Memory B cell (primary cell): ENCODE results near the gene UBL4B.
A peak's percentile ranks its signal among the peaks of the same experiment; 100 is the strongest.

Experiments
- ATAC-seq: fragments of 150-1000 bp; cut with Tn5 transposase; 2 replicates; pipeline ENCODE4 v1.10.0; 2021; ENCODE audit warnings: low read depth, mild to moderate bottlenecking, moderate library complexity
- DNase-seq, 2 donors: peaks; one replicate each; pipeline ENCODE4 v3.0.0; 2022; ENCODE audit warnings: low spot score in 2 of 2
- H3K27ac Mint-ChIP-seq: one replicate; pipeline ENCODE4 v1.8.0; 2022; ENCODE audit warnings: mild to moderate bottlenecking, moderate library complexity, mixed read lengths
- H3K27me3 Mint-ChIP-seq: one replicate; pipeline ENCODE4 v1.8.0; 2022; ENCODE audit warnings: mixed read lengths
- H3K36me3 Mint-ChIP-seq: one replicate; pipeline ENCODE4 v1.8.0; 2022; ENCODE audit warnings: mild to moderate bottlenecking, mixed read lengths
- H3K4me1 Mint-ChIP-seq: one replicate; pipeline ENCODE4 v1.8.0; 2022; ENCODE audit warnings: mixed read lengths
- H3K4me3 Mint-ChIP-seq: one replicate; pipeline ENCODE4 v1.8.0; 2022; ENCODE audit warnings: mild to moderate bottlenecking, moderate library complexity, mixed read lengths
- H3K9me3 Mint-ChIP-seq: one replicate; pipeline ENCODE4 v1.8.0; 2022; ENCODE audit warnings: mixed read lengths

Gene UBL4B

GRCh38 chr1:110114784-110115183 is 2.5 kb downstream of the UBL4B start:
- no peaks in the 10 kb centered on the region for H3K36me3 Mint-ChIP-seq
- H3K9me3 Mint-ChIP-seq: no peaks in the 10 kb centered on the region
- H3K27ac Mint-ChIP-seq: no peak overlapping the region
- H3K27me3 Mint-ChIP-seq: peaks cover 23% of the 10 kb centered on the region
- no peak for ATAC-seq
- no peaks in the 10 kb centered on the region for H3K4me1 Mint-ChIP-seq
- no peak overlapping the region for H3K4me3 Mint-ChIP-seq
- DNase-seq: no peak

GRCh38 chr1:110118636-110119396 is 6.6 kb downstream of the UBL4B start:
- Mint-ChIP-seq H3K4me3 (no peak overlapping the region), H3K4me1 (peaks cover 3% of the 10 kb centered on the region), H3K36me3 (peaks cover 2% of the 10 kb centered on the region), H3K27me3 (peaks cover 18% of the 10 kb centered on the region), H3K27ac (no peak overlapping the region), H3K9me3 (peaks cover 9% of the 10 kb centered on the region)
- DNase-seq (no peak), ATAC-seq (no peak)

GRCh38 chr1:110119843-110120242 is 7.6 kb downstream of the UBL4B start:
- no peak for ATAC-seq
- no peak overlapping the region for H3K27ac Mint-ChIP-seq
- peaks cover 3% of the 10 kb centered on the region for H3K4me1 Mint-ChIP-seq
- H3K36me3 Mint-ChIP-seq: peaks cover 2% of the 10 kb centered on the region
- peaks cover 13% of the 10 kb centered on the region for H3K9me3 Mint-ChIP-seq
- no peak for DNase-seq
- no peak overlapping the region for H3K4me3 Mint-ChIP-seq
- peaks cover 15% of the 10 kb centered on the region for H3K27me3 Mint-ChIP-seq

GRCh38 chr1:110120960-110121561 is 8.8 kb downstream of the UBL4B start:
- Mint-ChIP-seq H3K9me3 (peaks cover 16% of the 10 kb centered on the region), H3K4me1 (peaks cover 3% of the 10 kb centered on the region), H3K27ac (peak overlapping the region; percentile 82)

GRCh38 chr1:110123224-110123623 is 11.0 kb downstream of the UBL4B start:
- ATAC-seq: no peak
- no peak for DNase-seq
- H3K27me3 Mint-ChIP-seq: peaks cover 14% of the 10 kb centered on the region

More at GRCh38 chr1:110120960-110121561, 8.8 kb downstream of the UBL4B start:
- ATAC-seq: no peak
- peaks cover 2% of the 10 kb centered on the region for H3K36me3 Mint-ChIP-seq
- H3K27me3 Mint-ChIP-seq: peaks cover 18% of the 10 kb centered on the region
- no peak overlapping the region for H3K4me3 Mint-ChIP-seq
- DNase-seq: no peak

GRCh38 chr1:110125810-110126209 is 13.6 kb downstream of the UBL4B start:
- peaks cover 3% of the 10 kb centered on the region for H3K36me3 Mint-ChIP-seq
- peaks cover 22% of the 10 kb centered on the region for H3K27me3 Mint-ChIP-seq
- ATAC-seq: no peak
- DNase-seq: no peak
- peaks cover 12% of the 10 kb centered on the region for H3K9me3 Mint-ChIP-seq
- H3K4me1 Mint-ChIP-seq: no peaks in the 10 kb centered on the region
- H3K27ac Mint-ChIP-seq: no peak overlapping the region
- no peak overlapping the region for H3K4me3 Mint-ChIP-seq

More at GRCh38 chr1:110123224-110123623, 11.0 kb downstream of the UBL4B start:
- H3K4me3 Mint-ChIP-seq: no peak overlapping the region
- peaks cover 5% of the 10 kb centered on the region for H3K36me3 Mint-ChIP-seq
- peaks cover 18% of the 10 kb centered on the region for H3K9me3 Mint-ChIP-seq
- H3K4me1 Mint-ChIP-seq: peaks cover 3% of the 10 kb centered on the region
- H3K27ac Mint-ChIP-seq: no peak overlapping the region

- Mint-ChIP-seq H3K36me3 (peaks cover 3% of the 10 kb centered on the region), H3K27me3 (peaks cover 30% of the 10 kb centered on the region), H3K4me3 (no peak overlapping the region), H3K4me1 (no peaks in the 10 kb centered on the region), H3K27ac (no peak overlapping the region), H3K9me3 (peaks cover 6% of the 10 kb centered on the region)
- no peak for DNase-seq
- ATAC-seq: peak; percentile 37
Measured at GRCh38 chr1:110130113-110130591, 17.9 kb downstream of the UBL4B start.

GRCh38 chr1:110130989-110131388 is 18.7 kb downstream of the UBL4B start:
- ATAC-seq: no peak
- Mint-ChIP-seq H3K27ac (no peak overlapping the region), H3K27me3 (peaks cover 29% of the 10 kb centered on the region), H3K4me3 (no peak overlapping the region), H3K9me3 (peaks cover 2% of the 10 kb centered on the region), H3K4me1 (peaks cover 2% of the 10 kb centered on the region), H3K36me3 (peaks cover 3% of the 10 kb centered on the region)
- DNase-seq: no peak

GRCh38 chr1:110132682-110133081 is 20.4 kb downstream of the UBL4B start:
- no peak overlapping the region for H3K4me3 Mint-ChIP-seq
- H3K36me3 Mint-ChIP-seq: no peaks in the 10 kb centered on the region

GRCh38 chr1:110133436-110133835 is 21.2 kb downstream of the UBL4B start:
- Mint-ChIP-seq H3K27me3 (peaks cover 35% of the 10 kb centered on the region), H3K9me3 (no peaks in the 10 kb centered on the region), H3K4me3 (no peak overlapping the region), H3K36me3 (no peaks in the 10 kb centered on the region), H3K4me1 (peaks cover 10% of the 10 kb centered on the region), H3K27ac (no peak overlapping the region)
- DNase-seq: no peak
- ATAC-seq: no peak

More at GRCh38 chr1:110132682-110133081, 20.4 kb downstream of the UBL4B start:
- Mint-ChIP-seq H3K27ac (no peak overlapping the region), H3K4me1 (peaks cover 10% of the 10 kb centered on the region), H3K27me3 (peaks cover 37% of the 10 kb centered on the region), H3K9me3 (no peaks in the 10 kb centered on the region)
- ATAC-seq (no peak), DNase-seq (no peak)

GRCh38 chr1:110134050-110134595 is 21.9 kb downstream of the UBL4B start:
- no peaks in the 10 kb centered on the region for H3K9me3 Mint-ChIP-seq
- H3K4me1 Mint-ChIP-seq: peaks cover 10% of the 10 kb centered on the region
- no peak overlapping the region for H3K4me3 Mint-ChIP-seq
- no peak overlapping the region for H3K27ac Mint-ChIP-seq
- DNase-seq: no peak
- no peak for ATAC-seq
- H3K27me3 Mint-ChIP-seq: peaks cover 35% of the 10 kb centered on the region
- no peaks in the 10 kb centered on the region for H3K36me3 Mint-ChIP-seq

- peaks cover 10% of the 10 kb centered on the region for H3K4me1 Mint-ChIP-seq
- peaks cover 34% of the 10 kb centered on the region for H3K27me3 Mint-ChIP-seq
- no peak for ATAC-seq
Measured at GRCh38 chr1:110135246-110135645, 23.0 kb downstream of the UBL4B start.

GRCh38 chr1:110135666-110136065 is 23.4 kb downstream of the UBL4B start:
- Mint-ChIP-seq H3K36me3 (no peaks in the 10 kb centered on the region), H3K4me3 (no peak overlapping the region), H3K27me3 (peaks cover 33% of the 10 kb centered on the region), H3K9me3 (peaks cover 1% of the 10 kb centered on the region), H3K4me1 (peaks cover 10% of the 10 kb centered on the region), H3K27ac (no peak overlapping the region)
- no peak for ATAC-seq
- DNase-seq: no peak

More at GRCh38 chr1:110135246-110135645, 23.0 kb downstream of the UBL4B start:
- Mint-ChIP-seq H3K9me3 (peaks cover 1% of the 10 kb centered on the region), H3K4me3 (no peak overlapping the region), H3K27ac (no peak overlapping the region), H3K36me3 (no peaks in the 10 kb centered on the region)
- no peak for DNase-seq

GRCh38 chr1:110136911-110137310 is 24.7 kb downstream of the UBL4B start:
- Mint-ChIP-seq H3K27me3 (peaks cover 27% of the 10 kb centered on the region), H3K27ac (peak overlapping the region; percentile 10), H3K36me3 (no peaks in the 10 kb centered on the region), H3K4me3 (no peak overlapping the region), H3K4me1 (peaks cover 10% of the 10 kb centered on the region), H3K9me3 (peaks cover 1% of the 10 kb centered on the region)
- no peak for DNase-seq
- peak; percentile 66 for ATAC-seq
